WTC11 (cell line): Measurements from ENCODE around the gene CBX1. TPM values are rescaled to one million over a fixed set of nuclear protein-coding genes. Genes with fewer than 3 reads are reported as not detected.
A peak's percentile ranks its signal among the peaks of the same experiment; 100 is the strongest.

Experiments used
- ATAC-seq: fragments of 200-7000 bp; cut with Tn5 transposase; 2 replicates; pipeline ENCODE4 v1.10.0; 2021; ENCODE audit warnings: mild to moderate bottlenecking, moderate library complexity
- CTCF ChIA-PET: fragments of 300-600 bp; sonication (Branson Sonifier 250); formaldehyde crosslinking; loops from one replicate; lab custom pipeline; 2021; ENCODE audit warnings: antibody characterized with exemption; lab: Charles Lee
- POLR2A ChIA-PET: fragments of 350-600 bp; sonication (Branson Sonifier 250); formaldehyde crosslinking; loops from one replicate; lab custom pipeline; 2021; ENCODE audit warnings: antibody characterized with exemption; lab: Charles Lee
- DNase-seq: peaks from one replicate; pipeline ENCODE4 v3.0.0; 2021; ENCODE audit warnings: low spot score
- H3K27ac Mint-ChIP-seq: 2 replicates; pipeline ENCODE4 v1.8.0; 2021; ENCODE audit warnings: mixed read lengths
- H3K27me3 Mint-ChIP-seq: 2 replicates; pipeline ENCODE4 v1.8.0; 2021; ENCODE audit warnings: low read depth, mild to moderate bottlenecking, moderate library complexity, mixed read lengths
- H3K36me3 Mint-ChIP-seq: 2 replicates; pipeline ENCODE4 v1.8.0; 2021; ENCODE audit warnings: mixed read lengths
- H3K4me1 Mint-ChIP-seq: 2 replicates; pipeline ENCODE4 v1.8.0; 2022; ENCODE audit warnings: mixed read lengths
- H3K4me3 Mint-ChIP-seq: 2 replicates; pipeline ENCODE4 v1.8.0; 2021; ENCODE audit warnings: mild to moderate bottlenecking, moderate library complexity, mixed read lengths
- H3K9me3 Mint-ChIP-seq: 2 replicates; pipeline ENCODE4 v1.8.0; 2021; ENCODE audit warnings: mixed read lengths
- ATF1 ChIP-seq: sonication (generic); formaldehyde crosslinking; IDR thresholded peaks from 2 replicates; pipeline ENCODE4 v1.8.1; 2023; ENCODE audit warnings: mild to moderate bottlenecking, moderate library complexity, missing genetic modification reagents
- GABPB1 ChIP-seq: sonication (generic); formaldehyde crosslinking; IDR thresholded peaks from 2 replicates; pipeline ENCODE4 v1.8.1; 2023; ENCODE audit warnings: mild to moderate bottlenecking, missing genetic modification reagents
- GRHL2 ChIP-seq: fragments of 250-450 bp; sonication (Bioruptor Pico); IDR thresholded peaks from 2 replicates; pipeline ENCODE4 v1.8.0; 2022; ENCODE audit warnings: mild to moderate bottlenecking, moderate library complexity; ENCODE audit not compliant: insufficient replicate concordance, severe bottlenecking
- KAT7 ChIP-seq: sonication (generic); formaldehyde crosslinking; IDR thresholded peaks from 2 replicates; pipeline ENCODE4 v1.8.1; 2023; ENCODE audit warnings: missing genetic modification reagents, mild to moderate bottlenecking, borderline replicate concordance
- MLX ChIP-seq: sonication (generic); formaldehyde crosslinking; IDR thresholded peaks from 2 replicates; pipeline ENCODE4 v1.8.1; 2023; ENCODE audit warnings: mild to moderate bottlenecking, missing genetic modification reagents, moderate library complexity
- ZBTB21 ChIP-seq: sonication (generic); formaldehyde crosslinking; IDR thresholded peaks from 2 replicates; pipeline ENCODE4 v1.8.1; 2023; ENCODE audit warnings: mild to moderate bottlenecking, missing genetic modification reagents, borderline replicate concordance
- ZNF396 ChIP-seq: fragments of 250-450 bp; sonication (Bioruptor Pico); IDR thresholded peaks from 2 replicates; pipeline ENCODE4 v1.8.0; 2021; ENCODE audit warnings: mild to moderate bottlenecking, moderate library complexity, borderline replicate concordance
- ZNF512 ChIP-seq: sonication (generic); formaldehyde crosslinking; IDR thresholded peaks from 2 replicates; pipeline ENCODE4 v1.8.1; 2022; ENCODE audit warnings: missing genetic modification reagents, borderline replicate concordance
- ZNF532 ChIP-seq: fragments of 250-450 bp; sonication (Bioruptor Pico); IDR thresholded peaks from 2 replicates; pipeline ENCODE4 v1.9.0; 2021; ENCODE audit warnings: mild to moderate bottlenecking, borderline replicate concordance
- total RNA-seq: library from RNA; stranded (reverse); gene quantifications from 3 replicates; pipeline ENCODE4 v1.2.3, GENCODE V29; 2021
- TF ChIP-seq, protein P1 (sequence below): sonication (generic); formaldehyde crosslinking; IDR thresholded peaks from 2 replicates; pipeline ENCODE4 v1.8.1; 2022; ENCODE audit warnings: mild to moderate bottlenecking, missing genetic modification reagents, moderate library complexity, borderline replicate concordance
- TF ChIP-seq, protein P2 (sequence below): fragments of 250-450 bp; sonication (Bioruptor Pico); IDR thresholded peaks from 2 replicates; pipeline ENCODE4 v1.9.0; 2021; ENCODE audit warnings: mild to moderate bottlenecking
- TF ChIP-seq, protein P3 (sequence below): sonication (generic); formaldehyde crosslinking; conservative IDR thresholded peaks from 2 replicates; pipeline ENCODE4 v1.8.1; 2023; ENCODE audit warnings: mild to moderate bottlenecking, low read depth, missing genetic modification reagents, moderate library complexity

CBX1 gene
- total RNA-seq, 1 experiment from 2014 or later, result 162 TPM

DNA sequence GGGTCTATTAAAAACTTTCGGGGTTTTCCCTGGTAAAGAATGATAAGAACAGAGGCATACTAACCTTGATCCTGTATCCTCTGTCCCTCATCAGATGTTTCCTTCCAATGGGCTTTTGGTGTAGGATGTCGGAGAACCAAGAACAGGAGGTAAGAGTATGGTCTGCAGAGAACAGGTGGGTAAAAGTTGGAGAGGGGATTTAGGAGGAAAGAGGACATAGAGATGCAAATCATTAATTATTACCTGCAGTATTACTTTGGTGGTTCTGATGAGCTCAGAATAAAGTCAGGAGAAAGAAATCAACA lies 10.6 kb upstream of the CBX1 start (continued):
- TF ChIP-seq, protein P1, sequence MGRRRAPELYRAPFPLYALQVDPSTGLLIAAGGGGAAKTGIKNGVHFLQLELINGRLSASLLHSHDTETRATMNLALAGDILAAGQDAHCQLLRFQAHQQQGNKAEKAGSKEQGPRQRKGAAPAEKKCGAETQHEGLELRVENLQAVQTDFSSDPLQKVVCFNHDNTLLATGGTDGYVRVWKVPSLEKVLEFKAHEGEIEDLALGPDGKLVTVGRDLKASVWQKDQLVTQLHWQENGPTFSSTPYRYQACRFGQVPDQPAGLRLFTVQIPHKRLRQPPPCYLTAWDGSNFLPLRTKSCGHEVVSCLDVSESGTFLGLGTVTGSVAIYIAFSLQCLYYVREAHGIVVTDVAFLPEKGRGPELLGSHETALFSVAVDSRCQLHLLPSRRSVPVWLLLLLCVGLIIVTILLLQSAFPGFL (CRISPR knock-in tag), result no peak
- TF ChIP-seq, protein P2, sequence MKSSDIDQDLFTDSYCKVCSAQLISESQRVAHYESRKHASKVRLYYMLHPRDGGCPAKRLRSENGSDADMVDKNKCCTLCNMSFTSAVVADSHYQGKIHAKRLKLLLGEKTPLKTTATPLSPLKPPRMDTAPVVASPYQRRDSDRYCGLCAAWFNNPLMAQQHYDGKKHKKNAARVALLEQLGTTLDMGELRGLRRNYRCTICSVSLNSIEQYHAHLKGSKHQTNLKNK, result no peak
- TF ChIP-seq ZNF532 (CRISPR knock-in tag) (no peak), ATF1 (CRISPR knock-in tag) (no peak), GABPB1 (CRISPR knock-in tag) (no peak)

GRCh38 chr17:48110761-48111160 lies 9.5 kb upstream of the CBX1 start:
- Mint-ChIP-seq H3K27ac (peak overlapping the region; percentile 68), H3K4me3 (no peak overlapping the region), H3K36me3 (peaks cover 17% of the 10 kb centered on the region), H3K9me3 (no peaks in the 10 kb centered on the region), H3K4me1 (peaks cover 11% of the 10 kb centered on the region), H3K27me3 (peaks cover 3% of the 10 kb centered on the region; the same call in 1 of the 2 replicates)
- ChIA-PET CTCF (interaction anchor here (1.1 to 2.4 kb wide), 3 partner anchors 20 to 42 kb away, joined by 4 to 6 read pairs (median 6); no protein-coding TSS in a partner anchor), POLR2A (interaction anchor here (0.7 kb wide), 1 partner anchor 15 kb away, joined by 4 read pairs; no protein-coding TSS in a partner anchor)
- TF ChIP-seq ZNF512 (CRISPR knock-in tag) (no peak), ZNF396 (CRISPR knock-in tag) (no peak), ZBTB21 (CRISPR knock-in tag) (no peak), MLX (CRISPR knock-in tag) (no peak), KAT7 (CRISPR knock-in tag) (no peak), GRHL2 (CRISPR knock-in tag) (no peak)
- TF ChIP-seq, protein P3, sequence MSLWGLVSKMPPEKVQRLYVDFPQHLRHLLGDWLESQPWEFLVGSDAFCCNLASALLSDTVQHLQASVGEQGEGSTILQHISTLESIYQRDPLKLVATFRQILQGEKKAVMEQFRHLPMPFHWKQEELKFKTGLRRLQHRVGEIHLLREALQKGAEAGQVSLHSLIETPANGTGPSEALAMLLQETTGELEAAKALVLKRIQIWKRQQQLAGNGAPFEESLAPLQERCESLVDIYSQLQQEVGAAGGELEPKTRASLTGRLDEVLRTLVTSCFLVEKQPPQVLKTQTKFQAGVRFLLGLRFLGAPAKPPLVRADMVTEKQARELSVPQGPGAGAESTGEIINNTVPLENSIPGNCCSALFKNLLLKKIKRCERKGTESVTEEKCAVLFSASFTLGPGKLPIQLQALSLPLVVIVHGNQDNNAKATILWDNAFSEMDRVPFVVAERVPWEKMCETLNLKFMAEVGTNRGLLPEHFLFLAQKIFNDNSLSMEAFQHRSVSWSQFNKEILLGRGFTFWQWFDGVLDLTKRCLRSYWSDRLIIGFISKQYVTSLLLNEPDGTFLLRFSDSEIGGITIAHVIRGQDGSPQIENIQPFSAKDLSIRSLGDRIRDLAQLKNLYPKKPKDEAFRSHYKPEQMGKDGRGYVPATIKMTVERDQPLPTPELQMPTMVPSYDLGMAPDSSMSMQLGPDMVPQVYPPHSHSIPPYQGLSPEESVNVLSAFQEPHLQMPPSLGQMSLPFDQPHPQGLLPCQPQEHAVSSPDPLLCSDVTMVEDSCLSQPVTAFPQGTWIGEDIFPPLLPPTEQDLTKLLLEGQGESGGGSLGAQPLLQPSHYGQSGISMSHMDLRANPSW (CRISPR knock-in tag), result no peak
- ATAC-seq (no peak), DNase-seq (no peak)
